IPS-18c (cell line): ENCODE data around the gene AIM2.
"Not testable (repeated sequence)": the region's sequence is repeated elsewhere in the genome, so short reads cannot be mapped to it uniquely, and the experiment has no call there.

Experiments
- H3K4me3 ChIP-seq: 2 replicates; pipeline ENCODE4 v1.7.0; 2013; ENCODE audit warnings: low read depth, mild to moderate bottlenecking, low read length, moderate library complexity; ENCODE audit not compliant: insufficient read depth
- H3K9me3 ChIP-seq: one replicate; pipeline ENCODE4 v1.6.1; 2013; ENCODE audit warnings: mild to moderate bottlenecking, low read length, moderate library complexity; ENCODE audit not compliant: control insufficient read depth, insufficient read depth

The AIM2 gene

GRCh38 chr1:159084867-159085266, 8.3 kb upstream of the AIM2 start:
- H3K4me3 ChIP-seq: no peak overlapping the region
- H3K9me3 ChIP-seq: no peaks in the 10 kb centered on the region

DNA sequence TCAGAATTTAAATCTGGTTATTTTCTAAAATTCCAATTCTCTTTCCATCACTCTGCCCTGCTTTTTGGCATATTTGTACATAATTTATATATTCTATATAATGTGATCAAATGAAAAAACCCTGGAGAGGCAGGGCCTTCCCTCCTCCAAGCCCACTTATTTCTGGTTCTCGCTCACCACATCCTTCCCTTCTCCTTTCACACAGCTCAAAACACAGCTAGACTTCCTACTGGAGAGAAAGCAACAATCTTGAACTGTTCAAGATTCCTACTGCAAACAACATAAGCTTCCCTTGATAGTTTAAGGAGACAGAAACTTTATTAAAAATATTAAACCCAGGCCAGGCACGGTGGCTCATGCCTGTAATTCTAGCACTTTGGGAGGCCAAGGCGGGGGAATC, 7.6 kb upstream of the AIM2 start:
- no peaks in the 10 kb centered on the region for H3K9me3 ChIP-seq
- no peak overlapping the region for H3K4me3 ChIP-seq

GRCh38 chr1:159083013-159083412, 6.4 kb upstream of the AIM2 start:
- Histone ChIP-seq H3K9me3 (no peaks in the 10 kb centered on the region), H3K4me3 (no peak overlapping the region)

DNA sequence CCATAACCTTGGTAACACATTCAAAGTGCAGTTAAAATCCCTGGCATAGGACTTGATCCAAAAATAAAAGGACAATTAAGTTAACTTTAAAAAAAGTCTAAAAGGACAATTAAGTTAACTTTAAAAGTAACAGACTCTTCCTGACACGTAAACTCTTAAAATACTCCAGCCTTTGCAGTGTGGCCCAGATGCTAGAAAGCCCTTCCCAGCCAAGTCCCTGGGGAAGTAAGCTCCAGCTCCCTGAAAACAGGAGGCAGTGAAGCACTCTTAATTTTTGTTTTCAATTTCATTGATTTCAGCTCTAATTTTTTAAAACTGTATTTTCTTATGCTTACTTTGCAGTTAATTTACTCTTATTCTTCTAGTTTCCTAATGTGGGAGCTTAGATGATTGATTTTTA, 5.1 kb upstream of the AIM2 start:
- Histone ChIP-seq H3K9me3 (no peaks in the 10 kb centered on the region), H3K4me3 (no peak overlapping the region)

GRCh38 chr1:159079525-159079924, 3.0 kb upstream of the AIM2 start:
- no peak overlapping the region for H3K4me3 ChIP-seq
- H3K9me3 ChIP-seq: no peaks in the 10 kb centered on the region

DNA sequence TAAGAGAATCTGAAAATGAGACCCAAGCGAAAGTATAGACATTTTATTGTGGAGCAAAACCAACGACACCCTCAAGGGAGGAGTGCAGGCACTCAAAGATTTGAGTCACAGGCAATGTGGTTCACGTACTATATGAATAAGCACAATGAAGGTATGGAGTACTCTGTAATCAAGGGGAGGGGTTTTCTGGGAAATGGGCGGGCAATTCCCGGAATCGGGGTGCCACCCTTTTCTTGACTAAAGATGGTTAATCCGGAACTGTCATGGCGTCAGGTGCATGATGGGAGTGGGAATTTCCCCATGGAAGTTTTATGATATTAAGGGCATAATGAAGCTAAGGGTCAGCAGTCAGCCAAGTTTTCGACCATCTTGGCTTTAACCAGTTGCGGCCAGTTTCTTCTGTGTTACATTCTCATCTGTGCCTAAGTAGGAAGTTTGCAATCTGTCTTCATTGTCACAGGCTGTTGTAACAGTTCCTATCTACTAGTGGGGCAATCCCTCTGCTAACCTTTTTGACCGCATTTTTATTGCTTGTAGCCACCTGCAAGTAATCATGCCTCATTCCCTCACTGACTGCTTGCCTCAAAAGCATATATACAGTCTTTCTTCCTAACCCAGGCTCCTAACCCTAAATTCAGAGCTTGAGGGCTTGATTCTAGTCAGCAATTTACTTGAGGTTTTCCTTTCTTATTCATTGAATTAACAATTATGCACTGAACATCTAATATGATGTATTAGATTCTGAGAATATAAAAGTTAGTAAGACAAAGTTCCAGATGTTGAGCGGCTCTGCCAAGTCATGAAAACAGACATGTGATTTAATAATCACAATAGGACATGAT, 775 bp upstream of the AIM2 start:
- H3K4me3 ChIP-seq: no peak overlapping the region
- H3K9me3 ChIP-seq: no peaks in the 10 kb centered on the region

DNA sequence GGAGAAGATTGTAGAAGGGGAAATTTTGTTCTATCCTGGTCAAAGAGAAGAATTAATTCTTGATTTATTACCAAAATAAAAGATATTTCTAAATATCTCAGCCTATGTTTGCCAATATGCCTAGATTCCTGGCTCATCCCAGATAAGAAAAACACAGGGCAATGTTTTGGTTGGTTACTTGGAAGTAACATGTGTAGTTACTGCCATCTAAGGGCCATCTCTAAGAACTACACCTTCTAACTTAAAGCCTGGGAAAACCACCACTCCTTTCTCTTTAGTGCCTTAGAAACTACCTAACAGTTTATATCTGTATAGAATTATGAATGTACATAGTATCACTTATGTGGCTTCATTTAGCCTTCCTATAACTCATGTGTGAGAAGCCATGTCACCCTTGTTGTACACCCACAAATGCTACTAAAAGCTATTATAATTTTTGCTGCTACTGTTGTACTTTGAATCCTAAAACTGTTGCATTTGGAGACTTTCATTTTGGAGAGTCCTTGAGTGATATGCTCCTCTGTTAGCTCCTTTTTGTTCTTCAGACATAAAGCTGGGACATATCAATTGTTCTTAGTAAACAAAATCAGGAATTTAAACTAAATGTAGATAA, 4.5 kb downstream of the AIM2 start:
- no peak overlapping the region for H3K4me3 ChIP-seq
- H3K9me3 ChIP-seq: no peaks in the 10 kb centered on the region

DNA sequence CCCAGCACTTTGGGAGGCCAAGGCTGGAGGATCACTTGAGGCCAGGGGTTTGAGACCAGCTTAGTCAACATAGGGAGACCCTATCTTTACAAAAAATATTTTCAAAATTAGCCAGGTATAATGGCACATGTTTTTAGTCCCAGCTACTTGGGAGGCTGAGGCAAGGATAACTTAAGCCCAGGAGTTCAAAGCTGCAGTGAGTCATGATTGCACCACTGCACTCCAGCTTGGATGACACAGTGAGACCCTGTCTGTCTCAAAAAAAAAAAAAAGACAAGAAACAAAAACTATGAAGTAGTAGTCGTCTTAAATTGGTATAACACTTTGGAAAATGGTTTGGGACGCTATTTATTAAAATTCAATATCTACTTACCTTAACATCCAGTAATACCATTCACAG, 7.7 kb downstream of the AIM2 start:
- H3K9me3 ChIP-seq: no peaks in the 10 kb centered on the region
- no peak overlapping the region for H3K4me3 ChIP-seq

GRCh38 chr1:159067699-159068621, 8.6 kb downstream of the AIM2 start:
- no peak overlapping the region for H3K4me3 ChIP-seq
- H3K9me3 ChIP-seq: no peaks in the 10 kb centered on the region

DNA sequence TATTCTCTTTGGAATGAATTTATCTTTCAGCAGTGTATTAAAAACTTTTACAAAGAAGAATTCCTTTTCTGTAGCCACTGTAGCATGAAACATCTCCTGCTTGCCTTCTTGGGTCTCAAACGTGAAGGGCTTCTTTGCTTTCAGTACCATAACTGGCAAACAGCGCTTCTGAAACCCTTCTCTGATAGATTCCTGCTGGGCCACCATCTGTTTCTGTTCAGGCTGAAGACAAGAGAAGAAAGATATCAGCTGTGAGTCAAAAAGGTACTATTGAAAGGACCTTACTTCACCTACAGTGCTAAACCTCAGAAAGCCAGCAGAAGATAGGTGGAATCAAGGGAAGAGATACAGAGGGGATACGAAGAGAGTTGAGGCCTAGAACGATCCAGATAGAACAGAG, 10.5 kb downstream of the AIM2 start:
- Histone ChIP-seq H3K4me3 (no peak overlapping the region), H3K9me3 (no peaks in the 10 kb centered on the region)

DNA sequence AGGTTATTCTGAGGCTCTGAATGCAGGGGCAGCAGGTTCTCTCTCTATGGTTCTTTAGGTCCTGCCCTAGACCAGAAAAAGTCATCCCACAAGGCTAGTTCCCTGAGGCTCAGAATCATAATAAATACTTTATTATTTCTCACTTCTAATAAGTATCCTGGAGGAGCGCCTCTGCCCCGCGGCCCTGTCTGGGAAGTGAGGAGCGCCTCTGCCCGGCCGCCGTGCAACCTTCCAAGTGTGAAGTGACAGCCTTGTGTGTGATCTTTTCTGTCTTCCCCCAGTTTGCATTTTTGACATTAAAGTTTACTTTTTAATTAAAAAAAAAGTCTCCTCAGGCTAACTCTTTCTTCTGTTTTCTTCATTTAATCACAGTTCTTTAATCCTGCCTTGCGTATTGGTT, 11.5 kb downstream of the AIM2 start:
- no peaks in the 10 kb centered on the region for H3K9me3 ChIP-seq
- H3K4me3 ChIP-seq: no peak overlapping the region

- Histone ChIP-seq H3K9me3 (peaks cover 2% of the 10 kb centered on the region), H3K4me3 (no peak overlapping the region)
These were observed 17.8 kb downstream of the AIM2 start for GRCh38 chr1:159058751-159059150.

DNA sequence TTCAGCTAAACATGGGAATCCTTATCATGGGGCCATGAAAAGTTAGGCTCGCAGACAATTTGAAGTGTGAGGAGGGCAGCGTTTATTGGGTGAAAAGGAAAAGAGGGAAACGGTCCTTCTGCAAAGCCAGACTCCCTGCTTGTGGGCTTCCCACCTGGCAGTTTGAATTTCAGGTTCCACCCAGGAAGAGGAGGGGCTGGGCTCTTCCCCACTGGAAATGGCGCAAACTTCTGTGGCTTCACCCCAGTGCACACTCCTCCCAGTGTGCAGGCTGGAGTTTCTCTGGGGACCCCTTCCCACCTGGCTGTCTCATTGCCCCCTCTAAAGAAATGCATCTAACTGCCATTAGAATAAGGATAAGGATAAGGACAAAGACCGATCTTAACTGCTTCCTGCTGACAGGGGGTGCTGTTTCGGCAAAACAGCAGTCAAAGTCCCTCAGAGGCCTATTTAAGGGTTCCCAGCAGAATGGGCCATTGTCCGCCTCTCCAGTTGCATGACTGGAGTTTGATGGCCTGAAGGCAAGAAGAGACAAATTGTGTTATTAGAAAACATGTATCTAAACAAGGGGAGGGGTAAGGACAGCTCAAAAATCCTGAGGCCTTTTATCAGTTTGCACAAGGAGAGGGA, 20.4 kb downstream of the AIM2 start:
- H3K4me3 ChIP-seq: no peak overlapping the region; the same call in 1 of the 2 replicates
- peaks cover 2% of the 10 kb centered on the region for H3K9me3 ChIP-seq

DNA sequence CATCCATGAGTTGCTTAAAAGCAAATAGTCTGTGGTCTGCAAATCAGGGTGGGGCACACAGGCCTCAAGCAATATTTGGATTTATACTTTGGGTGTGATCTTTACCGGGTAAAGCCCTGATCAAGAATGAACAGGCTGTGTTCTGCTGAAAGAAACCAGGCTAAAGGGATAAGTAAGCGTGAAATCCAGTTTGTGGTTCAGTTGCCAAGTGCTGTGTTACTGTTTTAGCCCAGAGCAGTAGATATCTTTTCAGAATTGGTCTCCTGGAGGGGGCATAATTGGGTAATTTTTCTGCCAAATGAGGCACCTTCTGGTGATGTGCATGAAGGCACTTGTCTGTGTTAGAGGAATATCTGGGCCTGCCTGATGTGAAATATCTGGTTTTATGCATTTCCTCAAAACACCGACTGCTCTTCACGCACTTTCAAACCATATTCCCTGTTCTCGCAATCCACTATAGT, 21.4 kb downstream of the AIM2 start:
- H3K4me3 ChIP-seq: no peak overlapping the region
- peaks cover 2% of the 10 kb centered on the region for H3K9me3 ChIP-seq

DNA sequence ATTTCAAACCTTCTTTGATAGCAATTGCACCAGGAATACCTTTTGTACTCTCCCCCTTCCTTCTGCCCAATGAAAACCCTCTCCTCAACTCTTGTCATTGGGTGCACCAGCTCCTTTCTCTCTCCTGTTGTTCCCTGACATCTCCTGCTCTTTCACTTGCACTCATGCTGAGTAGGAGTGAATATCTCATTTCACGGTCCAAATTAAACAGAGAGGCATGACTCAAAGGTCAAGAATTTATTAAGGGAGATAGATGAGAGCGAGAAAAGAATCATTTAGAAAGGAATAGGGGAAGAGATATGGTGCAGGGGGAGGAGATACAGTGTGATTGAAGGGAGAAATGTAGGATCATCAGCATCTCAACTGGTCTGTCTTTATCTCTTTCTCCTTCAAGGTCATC, 22.1 kb downstream of the AIM2 start:
- H3K9me3 ChIP-seq: peaks cover 2% of the 10 kb centered on the region
- H3K4me3 ChIP-seq: no peak overlapping the region

GRCh38 chr1:159051436-159051835, 25.1 kb downstream of the AIM2 start:
- Histone ChIP-seq H3K4me3 (no peak overlapping the region), H3K9me3 (no peaks in the 10 kb centered on the region)

DNA sequence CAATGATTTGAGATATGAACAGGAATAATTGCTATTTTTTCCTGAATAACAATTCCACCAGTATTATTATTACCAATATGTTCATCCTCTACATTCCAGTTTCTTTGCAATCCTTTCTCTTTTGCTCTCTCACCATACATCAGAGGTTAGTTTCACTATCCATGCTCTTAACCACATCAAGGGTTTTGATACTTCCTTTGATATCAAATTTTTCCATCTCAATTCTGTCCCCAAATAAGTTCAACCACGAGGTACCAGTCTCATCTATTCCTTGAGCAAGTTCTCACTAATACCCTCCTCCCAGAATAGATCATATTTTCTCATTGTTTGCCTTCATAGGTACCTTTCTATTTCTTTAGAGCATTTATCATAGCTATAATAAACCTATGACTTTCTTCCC, 30.1 kb downstream of the AIM2 start:
- not testable (repeated sequence) for H3K4me3 ChIP-seq, H3K9me3 ChIP-seq
